ENCODE data around the gene ANKRD6. TPM values are rescaled to one million over a fixed set of nuclear protein-coding genes. Genes with fewer than 3 reads are reported as not detected.

Gene ANKRD6
- total RNA-seq, 4 donors from 2014 or later, result 2.7 to 9.4 (median 6.6) TPM

- Histone ChIP-seq H3K9me3 (peaks cover 0 to 3% of the 10 kb centered on the region in 2 donors), H3K27ac (no peak overlapping the region), H3K4me3 (no peak overlapping the region), H3K36me3 (no peaks in the 10 kb centered on the region), H3K4me1 (no peaks in the 10 kb centered on the region), H3K27me3 (no peaks in the 10 kb centered on the region)
- TF ChIP-seq EP300 (IDR thresholded peaks at IDR 0.05; ENCODE audit: low read depth), result no peak
- no peak for TF ChIP-seq CTCF (IDR thresholded peaks at IDR 0.05)
- TF ChIP-seq POLR2AphosphoS5 (IDR thresholded peaks at IDR 0.05), result no peak
- TF ChIP-seq POLR2A (IDR thresholded peaks at IDR 0.05), result no peak
- intact Hi-C loops (cut with DNase I; ENCODE audit: low total_unique reads) (no loop called here), in situ Hi-C loops (cut with MboI; ENCODE audit: low pct_ligation_motif_present in 1 of 4, low pct_unique_long_range_greater_than_20kb in 1 of 4, low sequenced_read_pairs in 3 of 4) (no loop called here)
- WGBS, 2 donors (ENCODE audit: low coverage in 1 of 2), result 0 to 57% methylated on average over 1 to 3 of the region's 3 CpGs
- DNase-seq, result no peak
These were observed 122.9 kb downstream of the ANKRD6 start for GRCh38 chr6:89555806-89556205.

GRCh38 chr6:89559487-89559886, 126.5 kb downstream of the ANKRD6 start:
- Histone ChIP-seq H3K4me3 (no peak overlapping the region), H3K9me3 (peaks cover 0 to 3% of the 10 kb centered on the region in 2 donors), H3K27ac (no peak overlapping the region), H3K4me1 (no peaks in the 10 kb centered on the region), H3K27me3 (no peaks in the 10 kb centered on the region), H3K36me3 (no peaks in the 10 kb centered on the region)
- WGBS, 2 donors (ENCODE audit: low coverage in 1 of 2), result 75% methylated on average over 1 of the region's 1 CpG; no CpG with 5 or more reads in 1 of the 2 donors
- TF ChIP-seq POLR2AphosphoS5 (IDR thresholded peaks at IDR 0.05) (no peak), CTCF (IDR thresholded peaks at IDR 0.05) (no peak), POLR2A (IDR thresholded peaks at IDR 0.05) (no peak), EP300 (IDR thresholded peaks at IDR 0.05; ENCODE audit: low read depth) (no peak)
- intact Hi-C loops (cut with DNase I; ENCODE audit: low total_unique reads), result no loop called here
- in situ Hi-C loops (cut with MboI; ENCODE audit: low pct_ligation_motif_present in 1 of 4, low pct_unique_long_range_greater_than_20kb in 1 of 4, low sequenced_read_pairs in 3 of 4), result no loop called here
- no peak for DNase-seq

GRCh38 chr6:89562093-89562973, 129.4 kb downstream of the ANKRD6 start:
- H3K4me3 ChIP-seq, result no peak overlapping the region
- no peaks in the 10 kb centered on the region for H3K27me3 ChIP-seq
- WGBS, 2 donors (ENCODE audit: low coverage in 1 of 2), result 67 to 68% methylated on average over 7 to 21 of the region's 21 CpGs
- intact Hi-C loops (cut with DNase I; ENCODE audit: low total_unique reads), result no loop called here
- H3K4me1 ChIP-seq, result no peaks in the 10 kb centered on the region
- H3K9me3 ChIP-seq, result peaks cover 0 to 2% of the 10 kb centered on the region in 2 donors
- no peak overlapping the region for H3K27ac ChIP-seq
- H3K36me3 ChIP-seq, result no peaks in the 10 kb centered on the region
- in situ Hi-C loops (cut with MboI; ENCODE audit: low pct_ligation_motif_present in 1 of 4, low pct_unique_long_range_greater_than_20kb in 1 of 4, low sequenced_read_pairs in 3 of 4), result no loop called here
- TF ChIP-seq EP300 (IDR thresholded peaks at IDR 0.05; ENCODE audit: low read depth) (no peak), POLR2AphosphoS5 (IDR thresholded peaks at IDR 0.05) (no peak), CTCF (IDR thresholded peaks at IDR 0.05) (no peak), POLR2A (IDR thresholded peaks at IDR 0.05) (no peak)
- DNase-seq, result no peak

- H3K27ac ChIP-seq, result no peak overlapping the region
- H3K27me3 ChIP-seq, result no peaks in the 10 kb centered on the region
- H3K4me1 ChIP-seq, result no peaks in the 10 kb centered on the region
- intact Hi-C loops (cut with DNase I; ENCODE audit: low total_unique reads), result no loop called here
- H3K4me3 ChIP-seq, result no peak overlapping the region
- H3K36me3 ChIP-seq, result no peaks in the 10 kb centered on the region
- H3K9me3 ChIP-seq, result no peaks in the 10 kb centered on the region
- 60 to 89% methylated on average over 1 of the region's 1 CpG for WGBS, 2 donors (ENCODE audit: low coverage in 1 of 2)
- in situ Hi-C loops (cut with MboI; ENCODE audit: low pct_ligation_motif_present in 1 of 4, low pct_unique_long_range_greater_than_20kb in 1 of 4, low sequenced_read_pairs in 3 of 4), result no loop called here
- TF ChIP-seq CTCF (IDR thresholded peaks at IDR 0.05) (no peak), EP300 (IDR thresholded peaks at IDR 0.05; ENCODE audit: low read depth) (no peak), POLR2AphosphoS5 (IDR thresholded peaks at IDR 0.05) (no peak), POLR2A (IDR thresholded peaks at IDR 0.05) (no peak)
- DNase-seq, result no peak
These were observed 130.9 kb downstream of the ANKRD6 start for GRCh38 chr6:89563866-89564265.
